ENCODE measurements around the gene C1QL1.
A peak's percentile ranks its signal among the peaks of the same experiment; 100 is the strongest.

Gene C1QL1

DNA sequence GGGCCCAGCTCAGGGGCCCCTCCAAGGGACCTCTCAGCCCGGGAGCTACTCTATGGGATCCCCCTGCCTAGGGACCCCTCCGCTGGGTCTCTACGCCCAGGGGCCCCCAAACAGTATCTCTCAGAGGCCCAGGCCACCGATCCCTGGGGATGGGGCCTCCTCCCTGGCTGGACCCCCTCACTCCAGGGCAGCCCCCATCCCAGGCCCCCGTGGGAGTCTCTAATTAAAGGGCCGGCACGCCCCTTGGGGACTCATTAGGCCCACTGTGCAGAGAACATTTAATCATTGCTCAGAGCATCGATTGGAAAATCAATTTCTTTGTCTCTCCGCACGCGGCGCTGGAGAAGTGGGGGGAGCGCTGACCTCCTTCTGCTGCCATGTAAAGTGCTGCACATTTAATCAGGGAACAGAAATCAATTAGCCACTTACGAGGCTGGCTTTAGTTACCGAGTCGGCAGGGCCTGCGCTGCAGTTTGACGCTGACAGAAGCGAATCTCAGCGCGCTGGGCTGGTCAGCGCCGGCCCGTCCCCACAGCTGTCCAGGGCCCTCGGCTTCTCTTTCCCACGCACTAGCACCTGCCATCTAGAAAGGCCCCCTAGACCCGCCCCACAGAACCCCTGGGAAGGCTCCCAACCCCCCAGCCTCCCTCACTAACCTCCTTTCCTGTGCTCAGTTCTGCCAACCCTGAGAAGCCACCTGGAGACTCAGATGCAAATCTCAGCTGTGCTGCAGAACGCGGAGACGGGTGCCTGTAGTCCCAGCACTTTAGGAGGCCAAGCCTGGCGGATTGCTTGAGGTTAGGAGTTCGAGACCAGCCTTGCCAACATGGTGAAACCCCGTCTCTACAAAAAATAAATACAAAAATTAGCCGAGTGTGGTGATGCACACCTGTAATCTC, 20.2 kb upstream of the C1QL1 start:
- DNase-seq: no peak

DNA sequence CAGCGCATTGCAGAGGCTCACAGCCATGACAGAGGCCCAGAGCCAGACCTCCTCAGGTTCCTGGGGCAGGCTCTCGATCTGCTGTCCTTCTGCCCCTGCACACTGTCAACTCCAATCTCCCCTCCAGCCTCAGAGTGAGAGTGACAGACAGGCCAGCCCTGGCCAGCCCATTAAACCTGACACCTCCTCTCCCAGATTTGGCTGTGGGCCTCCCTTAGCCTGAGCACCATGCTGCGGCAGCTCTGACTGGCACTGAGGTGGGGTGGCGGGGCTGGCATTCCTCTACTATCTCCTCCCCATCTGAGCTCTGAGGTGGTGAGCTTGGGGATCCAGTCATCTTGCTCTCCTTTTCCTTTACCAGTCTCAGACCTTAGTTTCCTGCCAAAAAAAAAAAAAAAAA, 15.5 kb upstream of the C1QL1 start:
- no peak for DNase-seq

DNA sequence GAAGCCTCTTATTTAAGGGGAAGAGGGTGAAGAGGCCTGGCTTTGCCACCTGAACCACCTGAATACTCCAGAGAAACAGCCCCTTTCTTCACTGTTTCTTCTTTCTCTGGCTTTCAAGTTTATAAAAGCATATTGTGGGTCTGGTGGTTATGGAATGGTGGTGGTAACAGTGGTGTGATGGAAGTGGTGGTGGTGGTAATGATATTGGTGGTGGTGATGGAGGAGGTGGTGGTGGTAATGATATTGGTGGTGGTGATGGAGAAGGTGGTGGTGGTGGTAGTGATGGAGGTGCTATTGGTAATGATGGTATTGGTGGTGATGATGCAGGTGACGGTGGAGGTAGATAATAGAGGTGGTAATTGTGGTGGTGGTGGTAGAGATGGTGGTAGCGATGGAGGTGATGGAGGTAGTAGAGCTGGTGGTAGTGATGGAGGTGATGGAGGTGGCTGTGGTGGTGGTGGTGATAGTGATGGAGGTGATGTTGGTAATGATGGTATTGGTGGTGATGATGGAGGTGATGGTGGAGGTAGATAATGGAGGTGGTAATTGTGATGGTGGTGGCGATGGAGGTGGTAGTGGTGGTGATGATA, 14.1 kb upstream of the C1QL1 start:
- DNase-seq: no peak

DNA sequence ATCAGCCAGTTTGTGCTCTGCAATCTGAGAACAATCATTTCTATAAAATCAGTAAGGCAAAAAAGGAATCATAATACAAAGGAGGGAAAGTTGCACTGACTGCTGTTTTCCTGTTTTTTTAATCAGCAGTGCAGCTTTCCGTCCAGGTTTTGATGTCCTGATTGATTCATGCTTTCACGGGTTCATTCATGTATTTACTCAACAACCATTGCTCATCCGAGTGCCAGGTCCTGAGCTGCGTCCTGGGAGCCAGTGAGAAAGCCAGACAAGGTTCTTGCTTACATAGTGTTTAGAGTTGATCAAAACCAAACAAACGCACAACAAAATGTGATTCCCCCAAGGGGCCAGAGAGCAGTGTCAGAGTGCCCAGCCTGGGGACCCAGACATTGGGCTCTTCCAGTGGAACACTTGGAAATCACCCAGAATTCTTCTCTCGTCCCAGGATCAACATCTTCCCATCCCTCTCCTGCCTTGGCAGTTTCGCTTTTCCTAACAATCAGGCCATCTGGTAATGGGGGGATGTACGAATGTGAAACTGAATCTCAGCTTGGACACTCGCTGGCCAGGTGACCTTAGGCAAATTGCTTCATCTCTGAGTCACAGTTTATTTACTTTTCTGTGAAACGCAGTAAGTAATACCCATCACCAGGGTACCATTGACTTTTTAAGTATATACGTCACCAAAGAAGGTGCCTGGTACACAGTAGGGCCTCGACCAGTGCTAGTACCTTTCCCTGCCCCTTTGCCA, 13.3 kb upstream of the C1QL1 start:
- DNase-seq: peak; percentile 11

DNA sequence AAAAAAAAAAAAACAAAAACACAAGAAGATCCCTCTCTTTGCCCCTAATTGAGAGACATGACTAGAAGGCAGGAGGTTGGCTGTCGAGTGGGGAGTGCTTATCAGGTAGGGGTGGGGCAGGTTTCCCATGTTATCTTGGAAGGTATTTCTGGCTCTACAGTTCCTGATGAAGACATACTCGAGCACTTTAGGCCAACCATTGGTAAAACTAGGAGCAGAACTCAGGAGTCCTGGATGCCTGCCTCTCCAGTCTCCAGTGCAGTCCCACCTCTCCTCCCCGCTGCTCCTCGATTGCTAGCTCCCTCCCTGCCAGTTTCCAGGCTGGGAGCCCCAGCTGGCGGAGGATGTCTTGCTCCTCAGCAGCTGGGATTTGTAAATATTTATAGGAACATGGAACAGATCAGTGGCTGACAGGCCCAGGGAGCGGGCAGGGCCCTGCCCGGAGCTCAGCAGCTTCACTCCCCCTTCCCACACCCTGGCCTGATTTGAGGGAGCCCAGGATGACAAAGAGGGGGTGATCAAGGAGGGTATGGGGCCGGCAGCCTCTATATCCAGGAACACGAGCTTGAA, 11.4 kb upstream of the C1QL1 start:
- no peak for DNase-seq

DNA sequence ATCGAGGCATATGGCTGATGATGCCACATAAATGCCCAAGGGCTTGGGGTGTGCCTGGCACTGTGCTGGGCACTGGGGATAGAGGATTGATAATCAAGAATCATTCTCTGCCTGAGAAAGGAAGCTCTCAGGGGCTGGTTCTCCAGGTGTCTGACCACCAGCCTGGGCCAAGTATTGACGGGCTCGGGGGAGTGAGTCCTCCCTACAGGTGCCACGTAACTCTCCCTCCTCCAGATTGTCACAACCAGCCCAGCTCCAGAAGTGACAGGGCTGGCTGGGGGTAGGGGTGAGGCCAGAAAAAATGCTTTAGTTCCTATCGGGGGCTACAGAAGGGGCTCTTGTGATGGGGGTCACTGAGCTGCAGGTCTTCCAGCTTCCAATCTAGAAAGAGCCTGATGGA, 10.7 kb upstream of the C1QL1 start:
- DNase-seq: no peak

DNA sequence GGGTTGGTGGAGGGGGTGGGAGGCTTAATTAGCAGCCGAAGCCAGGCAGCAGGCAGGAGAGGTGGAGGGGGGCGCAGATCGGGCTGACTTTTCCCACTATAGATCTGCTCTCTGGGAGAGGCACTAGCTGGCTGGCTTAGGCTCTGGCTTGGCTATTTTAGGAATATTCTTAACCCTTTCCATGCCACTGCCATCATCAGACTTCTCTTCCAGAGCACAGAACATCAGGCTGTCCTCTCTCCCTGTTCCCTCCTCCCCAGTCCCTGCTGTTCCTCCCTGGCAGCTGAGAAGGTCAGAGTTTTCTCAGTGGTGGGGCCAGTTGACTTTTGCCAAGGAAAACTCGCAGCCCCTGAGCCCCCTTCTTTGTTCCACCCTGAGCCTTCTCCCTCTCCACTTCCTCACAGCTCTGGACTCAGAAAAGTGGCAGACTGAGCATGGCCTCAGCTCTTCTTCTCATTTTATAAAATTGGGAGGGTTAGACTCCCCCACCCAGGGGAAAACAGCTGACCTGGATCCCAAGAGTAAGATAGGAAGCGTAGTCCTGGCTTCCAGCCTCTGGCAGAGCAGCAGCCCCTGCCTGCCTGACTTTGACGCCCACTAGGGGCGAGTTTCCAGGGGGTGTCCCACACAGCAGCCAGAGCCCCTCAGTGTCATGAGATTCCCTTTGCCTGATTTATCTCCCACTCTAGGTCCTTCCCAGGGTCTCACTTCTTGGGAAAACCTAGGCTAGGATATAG, 9.9 kb upstream of the C1QL1 start:
- DNase-seq: no peak

DNA sequence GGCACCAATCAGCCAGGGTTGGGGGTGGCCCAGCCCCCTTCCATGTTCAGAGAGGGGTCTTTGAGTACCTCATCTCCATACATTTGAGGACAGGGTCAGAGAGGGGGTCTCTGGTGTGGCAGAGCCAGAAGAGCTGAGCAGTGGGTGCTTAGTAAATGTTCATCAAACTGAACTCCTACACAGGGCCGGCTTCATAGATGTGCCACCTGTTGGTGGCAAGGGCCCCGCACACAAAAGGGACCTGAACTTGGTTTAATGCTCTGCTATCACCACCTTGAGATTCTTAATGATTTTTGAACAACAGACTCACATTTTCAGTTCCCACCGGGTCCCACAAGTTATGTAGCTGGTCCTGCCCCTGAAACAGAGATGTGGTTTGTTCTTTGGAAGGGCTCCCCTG, 9.0 kb upstream of the C1QL1 start:
- no peak for DNase-seq

DNA sequence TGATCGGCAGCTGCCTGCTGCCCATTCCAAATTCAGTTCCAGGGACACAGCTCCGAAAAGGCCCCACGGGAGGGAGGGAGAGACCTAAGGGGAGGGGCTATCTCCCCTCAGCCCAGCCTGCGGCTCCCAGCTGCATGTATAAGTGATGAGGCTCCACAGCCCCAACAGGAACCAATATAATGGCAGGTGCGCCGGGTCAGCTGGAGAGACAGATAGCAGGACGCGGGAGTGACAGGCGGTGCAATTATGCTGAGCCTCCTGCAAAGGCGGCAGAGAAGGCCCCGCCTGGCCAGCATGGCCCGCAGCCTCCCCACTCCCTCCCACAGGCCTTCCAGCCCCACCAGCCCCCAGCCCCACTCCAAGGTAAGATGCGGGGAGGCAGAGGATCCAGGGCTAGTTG, 8.1 kb upstream of the C1QL1 start:
- DNase-seq: no peak

DNA sequence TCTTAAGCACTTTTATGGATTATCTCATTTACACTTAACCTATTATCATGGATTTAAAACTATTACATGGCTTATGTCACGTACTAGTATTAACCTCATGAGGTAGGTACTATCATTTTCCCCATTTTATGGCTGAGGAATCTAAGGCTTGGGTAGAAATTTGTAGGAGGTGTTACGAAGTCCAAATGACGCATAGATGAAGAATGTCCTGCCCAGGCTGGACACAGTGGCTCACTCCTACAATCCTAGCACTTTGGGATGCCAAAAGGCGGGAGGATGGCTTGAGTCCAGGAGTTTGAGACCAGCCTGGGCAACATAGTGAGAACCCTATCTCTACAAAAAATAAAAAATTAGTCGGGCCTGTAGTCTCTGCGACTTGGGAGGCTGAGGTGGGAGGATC, 4.8 kb upstream of the C1QL1 start:
- no peak for DNase-seq

DNA sequence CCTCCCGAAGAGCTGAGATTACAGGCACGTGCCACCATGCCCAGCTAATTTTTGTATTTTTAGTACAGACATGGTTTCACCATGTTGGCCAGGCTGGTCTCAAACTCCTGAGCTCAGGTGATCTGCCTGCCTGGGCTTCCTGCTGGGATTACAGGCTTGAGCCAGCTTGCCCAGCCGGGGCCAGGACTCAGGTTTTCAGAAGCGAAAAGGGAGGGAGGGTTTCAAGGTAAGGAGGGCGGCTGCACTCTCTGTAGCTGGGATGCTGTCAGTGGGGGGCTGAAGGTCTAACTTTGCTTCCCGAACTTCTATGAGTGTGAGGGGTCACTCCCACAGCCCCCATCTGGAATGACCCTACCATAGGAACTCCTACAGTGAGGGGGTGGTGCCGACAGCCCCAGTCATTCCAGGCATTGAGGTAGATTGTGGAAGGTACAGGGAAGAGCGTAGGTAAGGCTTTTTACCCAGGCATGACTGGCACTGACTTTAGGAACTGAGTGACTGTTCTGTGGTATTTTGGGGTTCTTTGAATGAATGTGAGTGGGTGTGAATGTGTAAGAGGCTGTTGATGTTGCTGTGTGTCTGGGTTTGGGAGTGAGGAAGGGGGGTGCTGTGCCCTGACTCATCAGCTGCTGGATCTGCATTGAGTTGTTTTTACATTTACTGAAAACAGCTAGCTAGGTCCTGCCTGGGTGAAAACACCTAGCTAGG, 3.8 kb upstream of the C1QL1 start:
- no peak for DNase-seq

DNA sequence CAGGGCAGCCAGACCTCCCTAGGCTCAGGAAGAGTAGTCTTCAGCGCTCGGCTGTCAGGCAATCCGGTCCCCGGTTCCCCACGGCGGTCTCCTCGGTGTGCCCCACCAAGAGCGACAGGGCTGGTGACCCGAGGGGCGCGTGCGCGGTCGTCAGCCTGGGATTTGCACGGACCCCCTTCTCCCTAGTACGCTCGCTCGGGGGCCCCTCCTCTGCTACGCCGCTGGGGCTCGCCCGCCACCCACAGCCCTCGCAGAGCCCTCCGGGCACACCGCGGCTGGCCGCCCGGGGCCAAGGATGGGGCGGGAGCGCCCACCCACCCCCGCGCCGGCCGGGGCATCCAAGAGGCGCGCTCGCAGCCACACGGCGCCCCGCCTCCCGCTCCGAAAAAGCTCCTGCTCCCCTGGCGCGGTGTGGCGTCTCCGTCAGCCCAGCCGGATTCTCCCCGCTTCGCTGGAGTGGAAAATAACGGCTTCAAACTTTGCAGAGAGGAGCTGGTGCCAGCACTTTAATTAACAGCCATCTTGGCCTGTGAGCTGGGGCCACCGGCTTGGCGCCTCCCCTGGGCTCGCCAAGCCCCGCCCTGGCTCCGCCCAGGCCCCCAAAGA, 2.1 kb upstream of the C1QL1 start:
- DNase-seq: no peak

DNA sequence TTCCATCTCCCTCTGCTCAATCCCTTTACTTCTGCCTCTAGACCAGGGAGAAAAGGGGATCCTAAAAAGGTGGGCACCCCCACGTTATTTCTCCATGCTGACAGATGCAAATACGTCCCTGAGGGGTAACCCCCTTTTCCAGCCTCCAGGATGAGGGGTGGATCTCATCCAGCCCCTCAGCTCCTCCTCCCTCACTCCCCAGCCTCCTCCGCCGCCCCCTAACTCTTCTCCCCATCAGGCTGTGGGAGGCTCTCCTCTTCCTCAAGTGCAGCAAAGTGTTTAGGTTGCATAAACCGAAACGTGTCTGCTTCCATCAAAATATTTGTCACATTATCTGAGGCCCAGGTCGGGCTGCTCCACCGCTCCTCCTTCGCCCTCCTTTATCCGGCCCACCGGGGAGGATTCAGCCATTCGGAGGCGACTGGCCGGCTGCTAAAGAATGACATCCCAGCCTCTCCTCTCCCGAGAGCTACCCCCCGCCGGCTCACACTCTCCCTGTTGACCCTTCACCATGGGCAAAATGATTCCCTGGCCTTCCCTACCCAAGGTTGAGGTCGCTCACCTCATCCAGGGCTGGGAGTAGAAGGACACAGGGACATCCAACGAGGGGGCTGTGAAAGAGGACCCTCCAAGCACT, 1.2 kb upstream of the C1QL1 start:
- DNase-seq: no peak

DNA sequence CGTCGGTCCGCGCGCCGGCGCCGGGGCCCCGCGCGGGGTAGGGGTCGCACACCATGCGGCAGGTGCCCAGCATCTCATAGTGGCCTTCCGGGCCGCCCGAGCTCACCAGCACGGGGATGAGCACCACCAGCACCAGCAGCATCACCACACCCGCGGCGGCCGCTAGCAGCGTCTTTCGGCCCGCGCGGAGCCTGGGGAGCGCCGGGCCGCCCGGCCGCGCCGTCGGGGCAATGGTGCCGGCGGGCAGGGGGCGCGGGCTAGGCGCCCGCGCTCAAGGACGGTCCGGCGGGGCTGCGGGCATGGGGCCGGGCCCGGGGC, 237 bp downstream of the C1QL1 start:
- no peak for DNase-seq

DNA sequence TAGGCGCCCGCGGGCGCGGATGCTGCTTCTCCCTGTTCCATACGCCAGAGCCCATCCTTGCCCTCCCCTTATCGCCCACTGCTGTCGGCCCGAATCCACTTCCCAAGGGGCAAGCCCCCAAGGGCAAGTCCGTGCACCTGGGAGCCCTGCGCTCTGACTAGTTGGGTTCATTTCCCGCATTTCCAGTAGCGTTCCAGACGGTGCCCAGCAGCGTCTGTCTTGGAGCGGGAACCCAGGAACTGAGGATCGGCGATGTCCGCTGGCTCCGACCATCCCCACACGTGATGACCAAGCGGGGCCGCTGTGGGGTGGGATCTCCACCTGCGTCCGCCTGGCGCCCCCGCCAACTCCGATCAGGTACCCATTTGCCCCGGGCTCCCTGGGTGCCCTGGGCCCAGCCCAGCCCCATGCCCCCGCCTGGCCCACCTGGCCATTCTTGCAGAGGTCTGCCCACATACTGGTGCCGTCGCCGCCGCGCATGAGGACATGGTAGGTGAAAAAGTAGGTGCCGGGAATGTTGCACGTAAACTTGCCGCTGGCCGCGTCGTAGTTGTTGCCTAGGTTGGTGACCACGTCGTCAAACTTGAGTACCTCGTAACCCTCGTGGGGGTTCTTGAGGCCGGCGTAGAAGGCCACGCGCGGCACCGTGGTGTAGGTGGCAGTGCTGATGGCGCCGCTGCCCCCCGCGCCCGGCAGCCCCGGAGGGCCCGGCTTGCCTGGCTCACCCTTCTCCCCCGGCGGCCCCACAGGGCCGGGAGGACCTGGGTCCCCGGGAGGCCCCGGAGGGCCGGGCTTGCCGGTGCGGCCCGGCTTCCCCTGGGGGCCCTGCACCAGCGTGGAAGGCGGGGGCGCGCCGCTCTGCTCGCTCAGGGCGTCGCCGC, 837 bp downstream of the C1QL1 start:
- no peak for DNase-seq

DNA sequence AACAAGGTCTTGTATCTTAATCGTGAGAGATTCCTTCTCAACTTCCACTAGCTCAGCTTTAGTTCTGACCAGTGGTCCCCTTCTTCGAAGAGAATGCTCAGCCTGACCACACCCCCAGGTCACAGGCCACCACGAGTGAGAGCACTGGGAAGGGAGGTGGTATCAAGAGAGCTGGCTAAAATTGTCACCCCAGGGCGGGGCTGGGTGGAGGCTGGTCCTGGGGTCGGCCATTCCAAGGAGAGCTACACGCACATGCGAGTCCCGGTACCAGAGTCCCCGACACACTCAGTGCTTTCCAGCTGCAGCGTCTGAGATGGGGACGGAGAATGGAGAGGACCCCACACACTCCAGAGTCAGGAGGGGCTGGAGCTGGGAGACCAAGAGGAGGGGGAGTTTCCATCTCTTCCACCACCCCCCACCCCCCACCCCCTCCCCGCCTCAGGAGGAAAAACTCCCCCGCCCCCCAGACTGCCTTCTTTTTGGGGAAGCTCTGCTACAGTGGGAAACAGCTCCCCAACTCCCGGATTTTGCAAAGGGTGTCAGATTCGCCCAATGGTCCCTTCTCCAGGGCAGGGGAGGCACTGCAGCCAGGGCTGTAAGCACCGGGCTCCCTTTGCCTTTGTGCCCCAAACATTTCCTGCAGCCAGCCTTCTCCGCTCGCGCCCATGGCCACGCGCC, 1.6 kb downstream of the C1QL1 start:
- DNase-seq: no peak

DNA sequence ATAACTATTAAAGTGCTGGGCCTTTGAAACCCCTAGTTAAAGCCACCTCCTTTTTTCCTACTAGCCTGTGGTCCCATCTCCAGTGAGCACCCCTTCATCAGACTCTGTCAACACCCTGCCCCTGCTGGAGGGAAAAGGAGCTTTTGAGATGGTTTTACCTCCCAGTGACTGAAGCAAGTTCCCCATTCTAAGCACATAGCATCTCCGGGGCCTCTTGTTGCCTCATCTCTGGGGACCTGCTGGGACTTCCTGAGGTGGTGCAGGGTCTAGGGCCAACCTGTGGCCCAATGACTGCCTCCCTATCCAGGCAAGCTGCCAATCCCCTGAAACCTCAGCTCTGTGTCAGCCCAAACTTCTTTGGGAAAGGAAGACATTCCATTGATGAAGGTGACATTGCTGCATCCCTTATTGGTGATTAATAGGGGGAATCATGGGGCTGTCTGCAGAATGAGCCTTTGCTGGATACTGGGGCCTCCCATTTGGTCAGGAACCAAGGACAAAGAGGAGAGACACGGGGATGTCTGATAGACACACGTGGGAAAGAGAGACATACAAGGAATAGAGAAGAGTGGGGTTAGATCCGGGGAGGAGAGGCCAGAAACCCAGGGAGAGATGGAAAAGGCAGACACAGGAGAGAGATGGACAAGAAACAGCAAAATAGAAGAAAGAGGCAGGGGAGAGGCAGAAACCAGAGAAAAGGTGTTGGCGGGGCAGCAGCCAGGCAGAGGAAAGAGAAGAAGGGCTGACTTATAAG, 2.4 kb downstream of the C1QL1 start:
- DNase-seq: no peak

DNA sequence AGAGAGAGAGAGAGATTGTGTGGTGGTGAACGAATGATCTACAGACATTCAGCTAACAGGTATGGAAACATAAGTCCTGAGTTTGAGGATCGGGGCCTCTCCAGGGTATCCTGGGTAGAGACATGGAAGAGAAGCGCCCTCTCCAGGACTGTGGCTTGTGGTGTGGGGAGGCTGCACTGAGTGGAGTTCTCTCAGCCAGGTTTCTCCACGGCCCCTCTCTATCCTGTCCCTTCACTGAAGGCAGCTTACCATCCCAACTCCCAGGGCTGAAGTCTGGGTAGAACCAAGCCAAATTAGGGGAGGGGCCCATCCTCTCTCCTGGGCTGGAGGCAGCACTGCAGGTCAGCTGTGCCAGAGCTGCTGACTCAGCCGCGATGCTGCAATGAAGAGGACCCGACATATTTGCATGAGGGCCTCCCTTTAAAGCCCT, 6.2 kb downstream of the C1QL1 start:
- DNase-seq: no peak

DNA sequence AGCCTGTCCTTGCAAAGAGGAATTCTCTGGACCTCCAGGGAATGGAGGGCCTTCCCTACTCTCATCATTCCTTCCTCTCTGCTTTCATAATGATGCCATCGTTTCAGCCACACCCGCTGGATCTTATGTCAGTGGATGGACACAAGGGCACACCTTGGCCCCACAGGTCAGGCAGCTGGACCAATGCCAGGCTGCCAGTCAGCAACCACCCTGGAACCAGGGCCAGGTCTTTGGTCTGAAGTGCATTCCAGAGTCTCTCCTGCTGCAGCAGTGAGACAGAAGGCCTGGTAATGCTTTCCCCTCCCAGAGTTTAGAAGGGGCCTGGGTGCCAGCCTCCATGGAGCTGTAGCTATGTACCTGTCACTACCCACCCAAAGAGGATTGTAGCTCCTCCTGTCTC, 7.4 kb downstream of the C1QL1 start:
- DNase-seq: no peak
